Peyer's patch (tissue), 4 donors: ENCODE measurements around the gene GDF7.

ENCODE experiments used
- POLR2A ChIP-seq, 2 donors: fragments of 450-650 bp; IDR thresholded peaks; one replicate each; pipeline ENCODE4 v1.5.1; 2017; ENCODE audit warnings: antibody characterized with exemption in 2 of 2, mild to moderate bottlenecking in 2 of 2, moderate library complexity in 2 of 2
- TF ChIP-seq, protein P1 (sequence below), 6 experiments: fragments of 450-650 bp in 4 of 6; fragments of 200-600 bp in 2 of 6; sonication (generic) in 1 of 6; IDR thresholded peaks; one replicate each; pipeline ENCODE4 v1.5.1; 2017 to 2019; ENCODE audit warnings: antibody characterized with exemption in 6 of 6, mild to moderate bottlenecking in 3 of 6, moderate library complexity in 1 of 6

DNA sequence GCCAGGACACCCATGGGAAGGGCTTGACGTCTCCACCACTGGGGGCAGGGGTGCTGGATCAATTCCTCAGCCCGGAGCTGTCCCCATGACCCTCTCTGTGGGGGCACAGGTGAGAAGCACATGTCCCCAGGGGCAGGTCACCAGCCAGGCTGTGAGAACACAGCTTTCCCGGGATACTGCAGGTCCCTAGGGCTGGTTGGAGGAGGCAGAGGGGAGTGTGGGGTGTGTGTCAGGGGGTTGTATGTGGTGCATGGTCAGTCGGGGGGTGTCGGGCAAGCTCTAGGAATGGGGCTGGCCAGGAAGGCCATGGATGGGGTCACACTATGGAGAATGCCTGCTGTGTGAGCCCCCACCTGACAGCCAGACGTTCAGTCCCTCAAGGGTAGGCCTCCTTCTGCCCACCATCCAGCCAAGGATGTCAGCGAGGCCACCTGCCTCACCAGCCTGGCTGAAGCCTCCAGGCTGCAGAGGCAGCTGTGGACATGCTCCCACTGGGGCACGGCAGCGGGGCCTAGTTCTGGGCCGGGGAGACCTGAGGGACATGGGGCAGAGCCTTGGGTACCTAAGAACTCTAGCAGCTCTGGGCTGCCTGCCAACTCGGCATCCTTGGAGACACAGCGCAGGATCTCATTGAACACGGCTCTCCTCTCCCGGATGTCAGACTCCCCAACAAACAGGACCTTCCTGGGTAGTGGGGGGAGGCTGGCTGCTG is 26.4 kb upstream of the GDF7 start:
- TF ChIP-seq POLR2A (IDR thresholded peaks at IDR 0.05): no peak
- TF ChIP-seq, protein P1, sequence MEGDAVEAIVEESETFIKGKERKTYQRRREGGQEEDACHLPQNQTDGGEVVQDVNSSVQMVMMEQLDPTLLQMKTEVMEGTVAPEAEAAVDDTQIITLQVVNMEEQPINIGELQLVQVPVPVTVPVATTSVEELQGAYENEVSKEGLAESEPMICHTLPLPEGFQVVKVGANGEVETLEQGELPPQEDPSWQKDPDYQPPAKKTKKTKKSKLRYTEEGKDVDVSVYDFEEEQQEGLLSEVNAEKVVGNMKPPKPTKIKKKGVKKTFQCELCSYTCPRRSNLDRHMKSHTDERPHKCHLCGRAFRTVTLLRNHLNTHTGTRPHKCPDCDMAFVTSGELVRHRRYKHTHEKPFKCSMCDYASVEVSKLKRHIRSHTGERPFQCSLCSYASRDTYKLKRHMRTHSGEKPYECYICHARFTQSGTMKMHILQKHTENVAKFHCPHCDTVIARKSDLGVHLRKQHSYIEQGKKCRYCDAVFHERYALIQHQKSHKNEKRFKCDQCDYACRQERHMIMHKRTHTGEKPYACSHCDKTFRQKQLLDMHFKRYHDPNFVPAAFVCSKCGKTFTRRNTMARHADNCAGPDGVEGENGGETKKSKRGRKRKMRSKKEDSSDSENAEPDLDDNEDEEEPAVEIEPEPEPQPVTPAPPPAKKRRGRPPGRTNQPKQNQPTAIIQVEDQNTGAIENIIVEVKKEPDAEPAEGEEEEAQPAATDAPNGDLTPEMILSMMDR (IDR thresholded peaks at IDR 0.05): no peak
